ENCODE results near the gene JAG2.

JAG2 gene

GRCh38 chr14:105208738-105209075 is 40.1 kb upstream of the JAG2 start:
- DNase-seq (ENCODE audit: low read depth), result no peak
- TF ChIP-seq, protein P1, sequence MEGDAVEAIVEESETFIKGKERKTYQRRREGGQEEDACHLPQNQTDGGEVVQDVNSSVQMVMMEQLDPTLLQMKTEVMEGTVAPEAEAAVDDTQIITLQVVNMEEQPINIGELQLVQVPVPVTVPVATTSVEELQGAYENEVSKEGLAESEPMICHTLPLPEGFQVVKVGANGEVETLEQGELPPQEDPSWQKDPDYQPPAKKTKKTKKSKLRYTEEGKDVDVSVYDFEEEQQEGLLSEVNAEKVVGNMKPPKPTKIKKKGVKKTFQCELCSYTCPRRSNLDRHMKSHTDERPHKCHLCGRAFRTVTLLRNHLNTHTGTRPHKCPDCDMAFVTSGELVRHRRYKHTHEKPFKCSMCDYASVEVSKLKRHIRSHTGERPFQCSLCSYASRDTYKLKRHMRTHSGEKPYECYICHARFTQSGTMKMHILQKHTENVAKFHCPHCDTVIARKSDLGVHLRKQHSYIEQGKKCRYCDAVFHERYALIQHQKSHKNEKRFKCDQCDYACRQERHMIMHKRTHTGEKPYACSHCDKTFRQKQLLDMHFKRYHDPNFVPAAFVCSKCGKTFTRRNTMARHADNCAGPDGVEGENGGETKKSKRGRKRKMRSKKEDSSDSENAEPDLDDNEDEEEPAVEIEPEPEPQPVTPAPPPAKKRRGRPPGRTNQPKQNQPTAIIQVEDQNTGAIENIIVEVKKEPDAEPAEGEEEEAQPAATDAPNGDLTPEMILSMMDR (conservative IDR thresholded peaks at IDR 0.05; ENCODE audit: low read length), result no peak
- no peak overlapping the region for H3K4me3 ChIP-seq (ENCODE audit: low read length)

GRCh38 chr14:105207996-105208737 is 39.6 kb upstream of the JAG2 start:
- H3K4me3 ChIP-seq (ENCODE audit: low read length), result no peak overlapping the region
- DNase-seq (ENCODE audit: low read depth), result no peak
- TF ChIP-seq, protein P1 (conservative IDR thresholded peaks at IDR 0.05; ENCODE audit: low read length), result no peak

DNA sequence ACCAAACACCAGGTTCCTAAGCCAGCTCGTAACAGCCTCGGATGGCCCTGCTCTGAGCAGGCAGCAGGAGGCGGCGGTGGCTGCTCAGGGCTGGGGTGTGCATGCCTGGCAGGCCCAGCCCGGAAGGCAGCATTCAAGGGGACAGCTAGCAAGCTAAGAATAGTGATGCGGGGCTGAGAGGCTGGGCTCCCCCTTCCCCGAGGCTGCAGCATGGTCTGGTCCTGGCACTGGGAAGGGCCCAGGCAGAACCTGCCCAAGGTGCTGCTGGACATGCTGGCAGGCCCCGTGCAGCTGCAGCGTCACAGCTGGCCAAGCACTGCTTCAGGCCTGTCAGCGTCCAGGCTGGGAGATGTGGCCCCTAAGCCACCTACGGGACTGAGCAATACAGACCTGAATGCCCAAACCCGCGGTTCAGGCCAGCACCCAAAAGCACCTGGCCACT is 38.9 kb upstream of the JAG2 start:
- H3K4me3 ChIP-seq (ENCODE audit: low read length), result no peak overlapping the region
- no peak for DNase-seq (ENCODE audit: low read depth)
- TF ChIP-seq, protein P1 (conservative IDR thresholded peaks at IDR 0.05; ENCODE audit: low read length), result no peak

DNA sequence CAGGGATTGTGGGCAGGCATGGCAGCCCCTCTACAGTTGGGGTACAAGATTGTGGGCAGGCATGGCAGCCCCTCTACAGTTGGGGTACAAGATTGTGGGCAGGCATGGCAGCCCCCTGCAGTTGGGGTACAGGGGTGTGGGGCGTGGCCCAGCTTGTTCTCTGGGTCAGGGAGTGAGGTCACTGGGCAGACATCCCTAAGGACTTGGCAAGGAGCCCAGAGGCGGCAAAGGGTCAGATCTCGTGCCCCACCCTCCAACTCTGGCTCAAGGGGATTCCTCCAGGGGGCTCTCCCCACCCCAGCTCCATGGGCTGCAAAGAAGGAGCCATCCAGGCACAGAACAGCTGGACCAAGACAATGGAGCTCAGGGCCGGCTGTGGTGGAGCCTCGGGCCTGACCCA is 38.3 kb upstream of the JAG2 start:
- TF ChIP-seq, protein P1 (conservative IDR thresholded peaks at IDR 0.05; ENCODE audit: low read length), result no peak
- no peak for DNase-seq (ENCODE audit: low read depth)
- no peak overlapping the region for H3K4me3 ChIP-seq (ENCODE audit: low read length)

GRCh38 chr14:105205673-105206208 is 37.2 kb upstream of the JAG2 start:
- DNase-seq (ENCODE audit: low read depth), result no peak
- H3K4me3 ChIP-seq (ENCODE audit: low read length), result no peak overlapping the region
- TF ChIP-seq, protein P1 (conservative IDR thresholded peaks at IDR 0.05; ENCODE audit: low read length), result no peak

- no peak for DNase-seq (ENCODE audit: low read depth)
- TF ChIP-seq, protein P1 (conservative IDR thresholded peaks at IDR 0.05; ENCODE audit: low read length), result no peak
Observed at GRCh38 chr14:105204931-105205672, 36.5 kb upstream of the JAG2 start.

More at GRCh38 chr14:105204931-105205672, 36.5 kb upstream of the JAG2 start:
- no peak overlapping the region for H3K4me3 ChIP-seq (ENCODE audit: low read length)

Data from AG10803 (cell line).